ENCODE measurements around the gene ACAD11.

The ACAD11 gene

GRCh38 chr3:132509506-132509905, 150.1 kb downstream of the ACAD11 start:
- TF ChIP-seq CTCF (IDR thresholded peaks at IDR 0.05; ENCODE audit: control extremely low read depth, extremely low read depth, low read depth, missing control alignments): no peak
- ChIA-PET POLR2A (no interaction called here), CTCF (interaction anchor here (0.9 to 2.8 kb wide), 10 partner anchors 10 to 144 kb away, joined by 3 to 15 read pairs (median 4); no protein-coding TSS in a partner anchor)
- no peak for DNase-seq (ENCODE audit: extremely low spot score)

GRCh38 chr3:132509096-132509495, 150.5 kb downstream of the ACAD11 start:
- CTCF ChIA-PET: interaction anchor here (0.9 to 2.8 kb wide), 7 partner anchors 12 to 144 kb away, joined by 3 to 15 read pairs (median 5); no protein-coding TSS in a partner anchor
- TF ChIP-seq CTCF (IDR thresholded peaks at IDR 0.05; ENCODE audit: control extremely low read depth, extremely low read depth, low read depth, missing control alignments): no peak
- DNase-seq (ENCODE audit: extremely low spot score): no peak
- POLR2A ChIA-PET: no interaction called here

Data from GM10248 (cell line).